Activated T-helper 17 cell treated with anti-CD3 and anti-CD28 coated beads, Interleukin-2, amount 50 U/mL, for 72 hours (primary cell): ENCODE results near the gene HSPB9. TPM values are rescaled to one million over a fixed set of nuclear protein-coding genes. Genes with fewer than 3 reads are reported as not detected.

Experiments used
- ATAC-seq: fragments of 150-1000 bp; cut with Tn5 transposase; replicated peaks from 2 replicates; pipeline ENCODE4 v1.10.0; 2021; ENCODE audit warnings: mild to moderate bottlenecking, moderate library complexity
- H3K27ac Mint-ChIP-seq: one replicate; pipeline ENCODE4 v1.8.0; 2022; ENCODE audit warnings: mixed read lengths
- H3K27me3 Mint-ChIP-seq: one replicate; pipeline ENCODE4 v1.8.0; 2022; ENCODE audit warnings: mixed read lengths
- H3K36me3 Mint-ChIP-seq: one replicate; pipeline ENCODE4 v1.8.0; 2022; ENCODE audit warnings: low read depth, mild to moderate bottlenecking, mixed read lengths
- H3K4me1 Mint-ChIP-seq: one replicate; pipeline ENCODE4 v1.8.0; 2022; ENCODE audit warnings: mixed read lengths
- H3K4me3 Mint-ChIP-seq: one replicate; pipeline ENCODE4 v1.8.0; 2022; ENCODE audit warnings: mild to moderate bottlenecking, mixed read lengths
- H3K9me3 Mint-ChIP-seq: one replicate; pipeline ENCODE4 v1.8.0; 2022; ENCODE audit warnings: mixed read lengths
- total RNA-seq, 2 donors: library from RNA; stranded (reverse); gene quantifications; one replicate each; pipeline ENCODE4 v1.2.3, GENCODE V29; 2022

The HSPB9 gene
- total RNA-seq, 2 donors from 2014 or later = 0.13 TPM; not detected in 1

DNA sequence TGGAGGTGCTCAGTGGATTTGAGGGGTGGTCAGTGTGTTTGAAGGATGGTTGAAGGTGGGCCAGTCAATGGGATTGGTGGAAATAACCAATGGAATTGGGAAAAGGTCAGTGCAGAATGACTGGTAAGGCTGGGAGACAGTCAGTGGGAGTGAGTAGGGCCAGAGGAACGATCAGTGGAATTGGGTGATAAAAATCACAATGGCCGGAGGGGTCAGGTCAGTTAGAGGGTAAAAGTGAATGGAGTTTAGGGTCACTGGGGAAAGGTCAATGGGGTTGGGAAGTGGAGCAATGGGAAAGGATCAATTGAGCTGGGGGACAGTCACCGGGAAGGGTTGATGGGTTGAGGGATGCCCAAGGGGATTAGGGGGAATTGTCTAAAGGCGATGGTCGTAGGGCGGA, 43.1 kb downstream of the HSPB9 start:
- peaks cover 8% of the 10 kb centered on the region for H3K4me1 Mint-ChIP-seq

DNA sequence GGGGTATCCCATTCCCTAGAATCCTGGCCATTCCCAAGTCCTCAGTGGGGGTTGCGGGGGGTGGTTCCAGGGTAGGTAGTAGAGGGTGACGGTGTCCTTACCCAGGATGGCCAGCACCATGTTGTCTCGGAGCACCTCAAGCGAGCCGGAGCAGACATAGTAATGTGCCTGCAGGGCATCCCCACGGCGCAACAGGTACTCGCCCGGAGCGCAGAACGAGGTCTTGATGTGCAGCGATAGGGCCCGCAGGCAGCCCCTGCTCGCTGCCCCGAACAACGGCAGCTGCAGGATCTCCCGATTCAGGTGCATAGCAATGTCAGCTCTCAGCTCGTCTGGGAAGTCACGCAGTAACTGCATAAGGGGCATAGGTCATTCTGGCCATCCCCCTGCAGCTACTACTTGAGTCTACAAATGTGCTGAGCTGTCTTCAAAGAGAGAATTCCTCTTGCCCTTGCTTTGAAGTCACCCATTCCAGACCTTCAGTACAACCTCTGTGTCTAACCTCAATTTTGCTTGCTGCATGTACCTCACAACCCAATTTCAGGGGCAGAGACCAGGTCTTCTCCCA, 43.7 kb downstream of the HSPB9 start:
- ATAC-seq = no peak
- Mint-ChIP-seq H3K36me3 (no peaks in the 10 kb centered on the region), H3K9me3 (no peaks in the 10 kb centered on the region), H3K4me1 (peaks cover 8% of the 10 kb centered on the region), H3K27ac (no peak overlapping the region), H3K4me3 (no peak overlapping the region), H3K27me3 (no peaks in the 10 kb centered on the region)

More for the DNA sequence above, 43.1 kb downstream of the HSPB9 start:
- H3K4me3 Mint-ChIP-seq = no peak overlapping the region
- no peak overlapping the region for H3K27ac Mint-ChIP-seq
- no peaks in the 10 kb centered on the region for H3K27me3 Mint-ChIP-seq
- no peaks in the 10 kb centered on the region for H3K36me3 Mint-ChIP-seq
- ATAC-seq = no peak
- H3K9me3 Mint-ChIP-seq = no peaks in the 10 kb centered on the region

DNA sequence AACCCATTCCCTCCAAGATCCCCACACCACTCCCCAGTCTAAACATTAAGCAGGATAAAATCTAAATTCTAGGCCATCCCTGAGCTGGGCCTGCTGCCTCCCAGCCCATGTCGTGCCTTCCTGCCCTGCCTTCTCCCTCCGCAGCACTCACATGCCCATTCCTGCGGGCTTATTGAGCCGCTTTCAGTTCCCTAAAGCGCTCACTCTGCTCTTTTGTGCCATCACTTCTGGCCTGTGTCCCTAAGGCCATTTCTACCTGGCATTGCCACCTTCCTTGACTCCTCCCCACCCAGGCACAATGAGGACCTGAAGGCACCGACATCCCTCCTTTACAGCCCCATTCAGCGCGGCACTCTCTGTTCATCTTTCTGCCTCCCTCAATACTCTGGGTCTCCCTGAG, 45.2 kb downstream of the HSPB9 start:
- Mint-ChIP-seq H3K27ac (peak overlapping the region; percentile 5), H3K4me1 (peaks cover 8% of the 10 kb centered on the region), H3K4me3 (no peak overlapping the region), H3K36me3 (no peaks in the 10 kb centered on the region), H3K9me3 (no peaks in the 10 kb centered on the region), H3K27me3 (no peaks in the 10 kb centered on the region)
- ATAC-seq = no peak

DNA sequence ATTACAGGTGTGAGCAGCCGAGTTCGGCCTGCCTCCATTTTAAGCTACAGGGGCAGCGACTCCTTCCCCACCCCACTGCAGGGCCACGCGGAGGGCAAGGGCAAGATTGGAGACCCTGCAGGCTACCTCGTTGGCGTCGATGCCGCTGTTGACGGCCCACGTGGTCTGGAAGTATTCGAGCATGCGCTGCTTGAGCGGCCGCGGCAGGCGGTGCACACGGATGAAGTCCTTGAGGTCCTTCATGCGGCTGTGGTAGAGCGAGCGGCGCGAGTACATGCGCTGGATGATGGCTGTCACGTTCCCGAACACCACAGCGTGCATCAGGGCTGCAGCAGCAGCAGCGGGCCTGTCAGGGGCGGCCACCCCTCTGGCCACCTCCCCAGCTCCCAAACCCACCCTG, 46.7 kb downstream of the HSPB9 start:
- Mint-ChIP-seq H3K27ac (no peak overlapping the region), H3K4me1 (peaks cover 3% of the 10 kb centered on the region), H3K4me3 (no peak overlapping the region), H3K9me3 (no peaks in the 10 kb centered on the region), H3K36me3 (no peaks in the 10 kb centered on the region), H3K27me3 (no peaks in the 10 kb centered on the region)
- ATAC-seq = no peak

DNA sequence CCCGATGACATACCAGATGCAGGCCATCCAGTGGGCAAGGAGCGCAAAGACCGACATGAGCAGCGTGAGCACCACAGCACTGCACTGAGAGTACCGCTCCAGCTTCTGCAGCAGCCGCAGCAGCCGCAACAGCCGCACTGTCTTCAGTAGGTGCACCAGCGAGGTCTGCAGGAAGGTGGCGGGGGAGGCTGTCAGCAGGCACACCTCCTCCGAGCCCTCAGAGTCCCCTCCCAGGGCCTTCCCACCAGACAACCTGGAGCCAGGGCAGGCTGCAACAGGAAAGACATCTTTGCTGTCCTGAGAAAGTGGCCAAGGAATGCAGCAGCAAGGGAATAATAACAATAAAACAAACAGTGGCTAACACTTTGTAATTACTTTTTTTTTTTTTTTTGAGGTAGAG, 49.2 kb downstream of the HSPB9 start:
- H3K27me3 Mint-ChIP-seq = no peaks in the 10 kb centered on the region
- no peak for ATAC-seq
- H3K27ac Mint-ChIP-seq = no peak overlapping the region
- peaks cover 5% of the 10 kb centered on the region for H3K36me3 Mint-ChIP-seq
- H3K4me1 Mint-ChIP-seq = peaks cover 3% of the 10 kb centered on the region
- H3K9me3 Mint-ChIP-seq = no peaks in the 10 kb centered on the region
- H3K4me3 Mint-ChIP-seq = no peak overlapping the region

Other genes with a start within 250 kb of the HSPB9 start
- 100 to 1,000 TPM in 1 of 2 donors, 10 to 100 TPM in 1; 95.4 to 222 TPM for gene ACLY, start 203.9 kb upstream of the HSPB9 start, total RNA-seq
- gene ODAD4, start 192.2 kb upstream of the HSPB9 start, total RNA-seq = under 1 TPM; 0.63 to 0.93 TPM
- gene CNP, start 156.0 kb upstream of the HSPB9 start, total RNA-seq = 10 to 100 TPM; 51.4 to 82.9 TPM
- 100 to 1,000 TPM in 1 of 2 donors, 10 to 100 TPM in 1; 79.5 to 118 TPM for gene DNAJC7, start 105.4 kb upstream of the HSPB9 start, total RNA-seq
- gene NKIRAS2, start 102.7 kb upstream of the HSPB9 start, total RNA-seq = 10 to 100 TPM; 12.0 to 14.9 TPM
- under 1 TPM; 0.06 to 0.32 TPM for gene C17orf113, start 72.2 kb upstream of the HSPB9 start, total RNA-seq
- under 1 TPM; 0.15 to 0.48 TPM for gene ZNF385C, start 24.3 kb upstream of the HSPB9 start, total RNA-seq
- 10 to 100 TPM; 12.0 to 19.1 TPM for gene DHX58, start 10.1 kb upstream of the HSPB9 start, total RNA-seq
- gene KAT2A, start 1.4 kb upstream of the HSPB9 start, total RNA-seq = 10 to 100 TPM; 32.8 to 44.2 TPM
- 10 to 100 TPM; 30.4 to 77.7 TPM for gene RAB5C, start 32.2 kb downstream of the HSPB9 start, total RNA-seq
- gene KCNH4, start 58.3 kb downstream of the HSPB9 start, total RNA-seq = under 1 TPM; 0.95 to 0.99 TPM
- gene HCRT, start 62.6 kb downstream of the HSPB9 start, total RNA-seq = not detected
- gene GHDC, start 71.7 kb downstream of the HSPB9 start, total RNA-seq = 10 to 100 TPM; 19.6 to 24.5 TPM
- gene STAT5B, start 153.6 kb downstream of the HSPB9 start, total RNA-seq = 100 to 1,000 TPM; 124 to 255 TPM
- gene STAT5A, start 165.7 kb downstream of the HSPB9 start, total RNA-seq = 100 to 1,000 TPM; 133 to 305 TPM